ENCODE measurements around the gene UBE4A. TPM values are rescaled to one million over a fixed set of nuclear protein-coding genes. Genes with fewer than 3 reads are reported as not detected.

The UBE4A gene
- total RNA-seq, 2 donors from 2014 or later = 45.6 to 46.0 TPM

DNA sequence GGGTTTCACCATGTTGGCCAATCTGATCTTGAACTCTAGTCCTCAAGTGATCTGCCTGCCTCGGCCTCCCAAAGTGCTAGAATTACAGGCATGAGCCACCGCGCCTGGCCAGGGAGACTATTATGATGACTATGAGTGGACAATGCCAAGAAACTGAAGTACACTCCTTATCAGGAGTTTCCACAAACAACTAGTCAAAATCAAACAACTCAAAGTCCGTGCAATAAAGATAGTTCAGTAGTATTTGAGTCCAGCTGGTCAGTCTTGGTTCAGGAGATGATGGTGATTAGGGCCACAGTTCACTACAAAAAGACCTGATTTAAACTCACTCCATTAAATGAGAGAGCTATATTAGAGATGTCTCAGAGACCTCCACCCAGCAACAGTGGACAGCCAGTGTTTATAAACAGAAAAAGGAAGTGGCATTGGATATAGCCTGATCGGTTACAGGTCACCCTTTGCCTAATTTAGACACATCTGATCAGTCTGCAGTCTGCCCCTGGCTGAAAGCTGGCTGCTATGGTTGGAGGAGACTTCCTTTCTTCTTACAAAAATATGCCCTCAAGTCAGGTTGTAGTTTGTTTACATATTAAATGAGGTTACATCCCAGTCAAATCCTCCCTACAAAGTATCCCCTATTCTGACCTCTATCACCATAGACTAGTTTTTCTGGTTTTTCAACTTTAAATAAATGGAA is 37.9 kb upstream of the UBE4A start:
- Mint-ChIP-seq H3K27me3 (ENCODE audit: low read depth) (no peaks in the 10 kb centered on the region), H3K4me1 (ENCODE audit: low read depth) (peaks cover 52% of the 10 kb centered on the region), H3K36me3 (ENCODE audit: insufficient read depth in 2 of 2) (peaks cover 2 to 7% of the 10 kb centered on the region in 2 donors), H3K9me3 (no peaks in the 10 kb centered on the region), H3K27ac (no peak overlapping the region), H3K4me3 (no peak overlapping the region)
- DNase-seq (no peak), ATAC-seq (replicated peaks in 1 of 2) (no peak)

GRCh38 chr11:118322721-118323120 is 36.7 kb upstream of the UBE4A start:
- ATAC-seq (replicated peaks in 1 of 2) (no peak), DNase-seq (no peak)
- H3K27ac Mint-ChIP-seq = no peak overlapping the region
- H3K27me3 Mint-ChIP-seq (ENCODE audit: low read depth) = no peaks in the 10 kb centered on the region
- H3K9me3 Mint-ChIP-seq = no peaks in the 10 kb centered on the region
- H3K4me1 Mint-ChIP-seq (ENCODE audit: low read depth) = peaks cover 42% of the 10 kb centered on the region
- peaks cover 0 to 2% of the 10 kb centered on the region in 2 donors for H3K36me3 Mint-ChIP-seq (ENCODE audit: insufficient read depth in 2 of 2)
- no peak overlapping the region for H3K4me3 Mint-ChIP-seq

DNA sequence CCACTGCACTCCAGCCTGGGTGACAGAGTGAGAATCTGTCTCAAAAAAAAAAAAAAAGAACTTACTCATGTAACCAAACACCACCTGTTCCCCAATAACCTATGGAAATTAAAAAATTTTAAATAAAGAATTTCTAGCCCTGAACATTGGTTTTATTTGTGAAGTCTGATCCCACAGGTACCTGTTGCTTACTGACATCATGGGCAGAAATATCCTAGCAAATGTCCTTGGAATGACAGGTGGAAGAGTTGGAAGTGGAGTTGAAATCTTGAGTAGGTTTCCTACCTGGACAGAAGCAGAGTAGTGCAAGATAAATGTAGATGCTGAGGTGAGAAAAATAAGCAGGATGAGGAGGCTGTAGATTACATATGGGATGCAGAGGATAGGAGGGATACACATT is 34.1 kb upstream of the UBE4A start:
- Mint-ChIP-seq H3K27ac (no peak overlapping the region), H3K4me3 (no peak overlapping the region), H3K4me1 (ENCODE audit: low read depth) (peaks cover 17% of the 10 kb centered on the region), H3K9me3 (peaks cover 0 to 2% of the 10 kb centered on the region in 2 donors), H3K27me3 (ENCODE audit: low read depth) (no peaks in the 10 kb centered on the region), H3K36me3 (ENCODE audit: insufficient read depth in 2 of 2) (no peaks in the 10 kb centered on the region)
- DNase-seq (no peak), ATAC-seq (replicated peaks in 1 of 2) (no peak)

DNA sequence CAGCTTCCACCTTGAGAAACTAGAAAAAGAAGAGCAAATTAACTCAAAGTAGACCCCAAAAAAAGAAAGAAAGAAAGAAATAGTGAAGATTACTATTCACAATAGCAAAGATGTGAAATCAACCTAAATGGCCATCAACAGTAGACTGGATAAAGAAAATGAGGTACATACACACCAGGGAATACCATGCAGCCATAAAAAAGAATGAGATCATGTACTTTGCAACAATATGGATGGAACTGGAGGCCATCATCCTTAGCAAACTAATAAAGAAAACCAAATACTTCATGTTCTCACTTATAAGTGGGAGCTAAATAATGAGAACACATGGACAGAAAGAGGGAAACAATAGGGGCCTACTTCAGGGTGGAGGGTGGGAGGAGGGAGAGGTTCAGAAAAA is 30.7 kb upstream of the UBE4A start:
- Mint-ChIP-seq H3K27me3 (ENCODE audit: low read depth) (no peaks in the 10 kb centered on the region), H3K27ac (peak overlapping the region; percentile 74), H3K4me1 (ENCODE audit: low read depth) (peaks cover 8% of the 10 kb centered on the region), H3K4me3 (no peak overlapping the region), H3K36me3 (ENCODE audit: insufficient read depth in 2 of 2) (peaks cover 2 to 5% of the 10 kb centered on the region in 2 donors), H3K9me3 (peaks cover 0 to 2% of the 10 kb centered on the region in 2 donors)
- DNase-seq = no peak
- no peak for ATAC-seq (replicated peaks in 1 of 2)

- DNase-seq (no peak), ATAC-seq (replicated peaks in 1 of 2) (no peak)
- H3K4me3 Mint-ChIP-seq = peak overlapping the region; percentile 40 to 77
- H3K27me3 Mint-ChIP-seq (ENCODE audit: low read depth) = no peaks in the 10 kb centered on the region
- H3K4me1 Mint-ChIP-seq (ENCODE audit: low read depth) = peaks cover 54% of the 10 kb centered on the region
- H3K36me3 Mint-ChIP-seq (ENCODE audit: insufficient read depth in 2 of 2) = peaks cover 8 to 19% of the 10 kb centered on the region in 2 donors
- H3K9me3 Mint-ChIP-seq = no peaks in the 10 kb centered on the region
- H3K27ac Mint-ChIP-seq = peak overlapping the region; percentile 88
Measured at GRCh38 chr11:118334745-118335144, 24.7 kb upstream of the UBE4A start.

GRCh38 chr11:118338637-118339061 is 20.8 kb upstream of the UBE4A start:
- peak; percentile 89 for DNase-seq
- no peaks in the 10 kb centered on the region for H3K27me3 Mint-ChIP-seq (ENCODE audit: low read depth)
- peak; percentile 73 to 74 for ATAC-seq (replicated peaks in 1 of 2)
- H3K36me3 Mint-ChIP-seq (ENCODE audit: insufficient read depth in 2 of 2) = peaks cover 17 to 23% of the 10 kb centered on the region in 2 donors
- H3K4me3 Mint-ChIP-seq = peak overlapping the region; percentile 86 to 90
- H3K9me3 Mint-ChIP-seq = no peaks in the 10 kb centered on the region
- H3K4me1 Mint-ChIP-seq (ENCODE audit: low read depth) = peaks cover 76% of the 10 kb centered on the region
- H3K27ac Mint-ChIP-seq = peak overlapping the region; percentile 99

- ATAC-seq (replicated peaks in 1 of 2) = no peak
- Mint-ChIP-seq H3K4me3 (peak overlapping the region; percentile 86 to 90), H3K36me3 (ENCODE audit: insufficient read depth in 2 of 2) (peaks cover 17 to 26% of the 10 kb centered on the region in 2 donors), H3K27me3 (ENCODE audit: low read depth) (no peaks in the 10 kb centered on the region), H3K4me1 (ENCODE audit: low read depth) (peaks cover 75% of the 10 kb centered on the region), H3K27ac (peak overlapping the region; percentile 99), H3K9me3 (no peaks in the 10 kb centered on the region)
- DNase-seq = peak in 1 of 2 donors; percentile 35
Measured at GRCh38 chr11:118339281-118339961, 20.0 kb upstream of the UBE4A start.

GRCh38 chr11:118340449-118340848 is 19.0 kb upstream of the UBE4A start:
- Mint-ChIP-seq H3K9me3 (no peaks in the 10 kb centered on the region), H3K4me1 (ENCODE audit: low read depth) (peaks cover 74% of the 10 kb centered on the region), H3K27me3 (ENCODE audit: low read depth) (no peaks in the 10 kb centered on the region), H3K4me3 (peak overlapping the region; percentile 86 to 90), H3K36me3 (ENCODE audit: insufficient read depth in 2 of 2) (peaks cover 26 to 34% of the 10 kb centered on the region in 2 donors), H3K27ac (peak overlapping the region; percentile 99)
- DNase-seq = no peak
- ATAC-seq (replicated peaks in 1 of 2) = no peak

DNA sequence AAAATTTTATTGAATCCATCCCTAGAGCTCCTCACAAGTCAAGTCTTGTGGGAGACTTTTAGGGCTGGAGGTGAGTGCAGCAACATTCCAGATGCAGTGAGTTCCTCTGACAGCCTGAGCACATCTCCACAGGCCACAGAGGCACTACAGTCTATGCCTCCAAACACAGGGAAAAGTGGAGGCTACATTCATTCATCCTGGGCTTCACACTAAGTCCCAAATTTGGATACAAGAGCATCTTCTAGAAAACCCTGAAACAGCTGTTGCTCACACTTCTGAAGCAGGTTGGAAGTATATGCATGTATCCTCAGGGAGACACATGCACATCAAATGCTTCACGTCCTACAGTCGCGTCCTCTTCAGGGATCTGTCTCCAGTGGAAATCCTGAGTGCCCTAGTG is 18.1 kb upstream of the UBE4A start:
- ATAC-seq (replicated peaks in 1 of 2) (no peak), DNase-seq (no peak)
- Mint-ChIP-seq H3K4me1 (ENCODE audit: low read depth) (peaks cover 77% of the 10 kb centered on the region), H3K36me3 (ENCODE audit: insufficient read depth in 2 of 2) (peaks cover 29 to 38% of the 10 kb centered on the region in 2 donors), H3K9me3 (no peaks in the 10 kb centered on the region), H3K27me3 (ENCODE audit: low read depth) (no peaks in the 10 kb centered on the region), H3K4me3 (peak overlapping the region; percentile 86 to 90), H3K27ac (peak overlapping the region; percentile 99)

- H3K27me3 Mint-ChIP-seq (ENCODE audit: low read depth) = no peaks in the 10 kb centered on the region
- H3K9me3 Mint-ChIP-seq = no peaks in the 10 kb centered on the region
- peak overlapping the region; percentile 99 for H3K27ac Mint-ChIP-seq
- ATAC-seq (replicated peaks in 1 of 2) (peak in 1 of 2 donors; percentile 6), DNase-seq (no peak)
- H3K36me3 Mint-ChIP-seq (ENCODE audit: insufficient read depth in 2 of 2) = peaks cover 30 to 37% of the 10 kb centered on the region in 2 donors
- peak overlapping the region; percentile 86 to 90 for H3K4me3 Mint-ChIP-seq
- H3K4me1 Mint-ChIP-seq (ENCODE audit: low read depth) = peaks cover 79% of the 10 kb centered on the region
Measured at GRCh38 chr11:118341815-118342489, 17.4 kb upstream of the UBE4A start.

DNA sequence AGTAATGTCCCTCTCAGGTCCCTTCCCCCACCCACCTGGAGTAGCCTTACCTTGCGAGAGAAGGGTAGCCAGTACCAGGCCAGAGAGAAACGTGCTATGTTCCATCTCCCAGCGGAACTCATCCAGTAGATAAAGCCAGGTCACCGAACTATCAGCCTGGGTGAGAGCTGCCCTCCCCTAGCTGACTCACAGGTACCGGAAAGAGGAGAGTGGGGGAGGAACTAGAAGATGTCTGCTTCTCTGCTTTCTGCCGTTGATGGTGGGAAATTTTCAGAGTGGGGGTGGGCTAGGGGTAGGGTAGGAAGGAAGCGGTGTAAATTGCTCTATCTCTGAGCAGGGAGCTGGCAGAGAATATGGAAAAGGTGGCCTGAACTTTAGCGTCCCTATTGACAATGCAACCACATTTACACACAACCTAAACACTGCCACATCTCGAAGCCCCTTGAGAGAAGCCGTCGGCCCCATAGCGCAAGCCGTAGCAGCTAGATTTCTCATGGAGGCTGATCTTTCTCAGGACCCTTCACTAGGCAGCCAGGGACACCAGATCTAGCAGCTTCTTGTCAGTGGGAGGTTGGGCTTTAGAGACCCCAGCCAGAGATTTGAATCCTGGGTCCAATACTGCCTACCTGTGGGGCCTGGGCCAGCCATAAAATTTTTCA is 16.8 kb upstream of the UBE4A start, which contains the start of gene CD3D:
Gene CD3D (minus strand): TSS at position 203 of the 659 bp plus-strand sequence. CDS start 98 bp downstream, at position 105.
- no peaks in the 10 kb centered on the region for H3K27me3 Mint-ChIP-seq (ENCODE audit: low read depth)
- peak within 1 kb of the TSS; percentile 86 to 90 for H3K4me3 Mint-ChIP-seq
- peaks cover 31 to 37% of the 10 kb centered on the region in 2 donors for H3K36me3 Mint-ChIP-seq (ENCODE audit: insufficient read depth in 2 of 2)
- ATAC-seq (replicated peaks in 1 of 2) (peak; percentile 65 to 68), DNase-seq (peak; percentile 73 to 77)
- no peaks in the 10 kb centered on the region for H3K9me3 Mint-ChIP-seq
- peak within 1 kb of the TSS; percentile 99 for H3K27ac Mint-ChIP-seq
- peaks cover 85% of the 10 kb centered on the region for H3K4me1 Mint-ChIP-seq (ENCODE audit: low read depth)

GRCh38 chr11:118343248-118343647 is 16.2 kb upstream of the UBE4A start:
- Mint-ChIP-seq H3K36me3 (ENCODE audit: insufficient read depth in 2 of 2) (peaks cover 31 to 38% of the 10 kb centered on the region in 2 donors), H3K4me1 (ENCODE audit: low read depth) (peaks cover 86% of the 10 kb centered on the region), H3K9me3 (no peaks in the 10 kb centered on the region), H3K27me3 (ENCODE audit: low read depth) (no peaks in the 10 kb centered on the region), H3K27ac (peak overlapping the region; percentile 99), H3K4me3 (peak overlapping the region; percentile 86 to 90)
- peak; percentile 46 to 52 for DNase-seq
- peak; percentile 38 to 43 for ATAC-seq (replicated peaks in 1 of 2)

Data from activated T-cell treated with anti-CD3 and anti-CD28 coated beads, Interleukin-2, amount 50 U/mL, for 72 hours (primary cell).